Thyroid gland (tissue), 4 donors: Measurements from ENCODE around the gene LDLR.

Source experiments
- CTCF ChIP-seq, 6 experiments: fragments of 200-600 bp in 3 of 6; fragments of 450-650 bp in 3 of 6; sonication (generic) in 3 of 6; IDR thresholded peaks; one replicate each; pipeline ENCODE4 v1.5.1; 2016 to 2019; ENCODE audit warnings: antibody characterized with exemption in 6 of 6, mild to moderate bottlenecking in 2 of 6, inconsistent platforms in 1 of 6, moderate library complexity in 1 of 6
- POLR2A ChIP-seq, 2 donors: fragments of 450-650 bp; IDR thresholded peaks; one replicate each; pipeline ENCODE4 v1.6.1; 2017; ENCODE audit warnings: antibody characterized with exemption in 2 of 2, mild to moderate bottlenecking in 2 of 2, moderate library complexity in 1 of 2

- TF ChIP-seq CTCF (IDR thresholded peaks at IDR 0.05): no peak
- TF ChIP-seq POLR2A (IDR thresholded peaks at IDR 0.05): no peak
These were observed 81.9 kb downstream of the LDLR start for GRCh38 chr19:11171144-11171543.
